AG09319 (cell line): Measurements from ENCODE around the gene TXNIP.

ENCODE experiments used
- DNase-seq: peaks from one replicate; pipeline ENCODE4 v3.0.0-alpha.2; 2010; ENCODE audit warnings: low read depth; ENCODE audit errors: extremely low read depth
- TF ChIP-seq, protein P1 (sequence below): IDR thresholded peaks from 2 replicates; pipeline ENCODE4 v1.5.1; 2011; ENCODE audit warnings: low read depth, mild to moderate bottlenecking, inconsistent platforms, low read length, moderate library complexity

TXNIP gene

DNA sequence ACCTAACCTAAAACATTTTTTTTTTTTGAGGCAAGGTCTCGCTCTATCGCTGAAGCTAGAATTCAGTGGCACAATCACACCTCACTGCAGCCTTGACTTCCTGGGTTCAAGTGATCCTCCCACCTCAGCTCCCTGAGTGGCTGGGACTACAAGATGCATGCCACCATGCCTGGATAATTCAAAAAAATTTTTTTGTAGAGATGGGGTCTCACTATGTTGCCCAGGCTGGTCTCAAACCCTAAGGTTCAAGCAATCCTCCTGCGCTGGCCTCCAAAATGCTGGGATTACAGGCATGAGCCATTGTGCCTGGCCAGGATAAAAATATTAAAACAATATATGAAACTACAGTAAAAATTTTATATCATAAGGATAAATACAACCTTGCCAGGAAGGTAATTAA, 43.5 kb downstream of the TXNIP start:
- TF ChIP-seq, protein P1, sequence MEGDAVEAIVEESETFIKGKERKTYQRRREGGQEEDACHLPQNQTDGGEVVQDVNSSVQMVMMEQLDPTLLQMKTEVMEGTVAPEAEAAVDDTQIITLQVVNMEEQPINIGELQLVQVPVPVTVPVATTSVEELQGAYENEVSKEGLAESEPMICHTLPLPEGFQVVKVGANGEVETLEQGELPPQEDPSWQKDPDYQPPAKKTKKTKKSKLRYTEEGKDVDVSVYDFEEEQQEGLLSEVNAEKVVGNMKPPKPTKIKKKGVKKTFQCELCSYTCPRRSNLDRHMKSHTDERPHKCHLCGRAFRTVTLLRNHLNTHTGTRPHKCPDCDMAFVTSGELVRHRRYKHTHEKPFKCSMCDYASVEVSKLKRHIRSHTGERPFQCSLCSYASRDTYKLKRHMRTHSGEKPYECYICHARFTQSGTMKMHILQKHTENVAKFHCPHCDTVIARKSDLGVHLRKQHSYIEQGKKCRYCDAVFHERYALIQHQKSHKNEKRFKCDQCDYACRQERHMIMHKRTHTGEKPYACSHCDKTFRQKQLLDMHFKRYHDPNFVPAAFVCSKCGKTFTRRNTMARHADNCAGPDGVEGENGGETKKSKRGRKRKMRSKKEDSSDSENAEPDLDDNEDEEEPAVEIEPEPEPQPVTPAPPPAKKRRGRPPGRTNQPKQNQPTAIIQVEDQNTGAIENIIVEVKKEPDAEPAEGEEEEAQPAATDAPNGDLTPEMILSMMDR: no peak

DNA sequence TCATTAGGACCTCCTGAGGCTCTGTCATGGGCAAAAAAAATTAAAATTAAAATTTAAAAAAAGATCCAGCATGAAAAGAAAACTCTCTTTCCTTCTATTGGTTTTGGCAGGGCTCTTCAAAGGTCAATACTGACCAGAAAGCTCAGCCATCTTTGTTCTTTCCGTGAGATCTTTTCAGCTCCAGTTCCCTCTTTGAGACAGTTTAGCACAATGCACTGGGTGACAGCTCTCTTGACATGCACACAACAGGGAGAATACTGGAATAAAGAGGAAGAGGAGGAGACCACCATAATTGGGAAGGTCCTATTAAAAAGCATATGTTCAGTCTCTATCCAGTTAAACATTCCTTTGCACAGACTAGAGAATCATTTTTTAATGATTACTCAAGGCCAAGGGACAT, 44.9 kb downstream of the TXNIP start:
- DNase-seq: no peak
- TF ChIP-seq, protein P1: no peak

More for the DNA sequence above, 43.5 kb downstream of the TXNIP start:
- no peak for DNase-seq

DNA sequence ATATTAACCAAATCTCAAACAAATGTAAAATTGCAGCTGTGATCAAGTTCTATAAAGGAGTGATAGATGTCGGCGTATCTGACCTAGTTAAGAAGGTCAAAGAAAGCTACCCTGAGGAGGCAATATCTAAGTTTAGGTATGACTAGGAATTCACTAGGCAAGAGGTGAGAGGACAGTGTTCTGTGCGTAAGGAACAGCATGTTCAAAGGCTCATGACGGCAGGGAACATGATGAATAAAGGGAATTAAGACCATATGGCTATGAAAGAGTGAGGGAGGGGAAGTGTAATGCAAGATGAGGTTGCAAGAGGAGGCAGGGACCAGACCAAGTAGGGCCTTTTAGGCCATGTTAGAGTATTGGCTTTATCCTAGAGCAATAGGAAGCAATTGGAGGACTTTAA, 47.2 kb downstream of the TXNIP start:
- TF ChIP-seq, protein P1: no peak
- DNase-seq: no peak

DNA sequence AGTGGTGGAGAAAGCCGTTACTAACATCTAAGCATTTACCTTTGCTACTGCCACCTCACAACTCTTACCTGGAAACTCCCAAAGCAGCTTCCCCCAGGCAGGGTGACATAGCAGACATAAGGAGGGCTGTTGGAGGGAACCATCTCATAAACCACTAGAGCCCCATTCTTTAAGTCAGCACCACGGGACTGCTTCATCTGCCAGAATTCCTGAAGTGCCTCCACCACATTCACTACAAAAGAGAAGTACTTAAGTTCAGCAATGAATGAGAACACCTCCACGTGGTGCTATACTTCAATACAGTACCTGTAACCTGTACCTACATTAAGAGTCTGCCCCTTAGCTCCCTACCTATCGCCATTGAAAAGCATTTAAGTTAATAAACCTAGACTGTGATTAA, 48.8 kb downstream of the TXNIP start:
- DNase-seq: no peak
- TF ChIP-seq, protein P1: no peak

DNA sequence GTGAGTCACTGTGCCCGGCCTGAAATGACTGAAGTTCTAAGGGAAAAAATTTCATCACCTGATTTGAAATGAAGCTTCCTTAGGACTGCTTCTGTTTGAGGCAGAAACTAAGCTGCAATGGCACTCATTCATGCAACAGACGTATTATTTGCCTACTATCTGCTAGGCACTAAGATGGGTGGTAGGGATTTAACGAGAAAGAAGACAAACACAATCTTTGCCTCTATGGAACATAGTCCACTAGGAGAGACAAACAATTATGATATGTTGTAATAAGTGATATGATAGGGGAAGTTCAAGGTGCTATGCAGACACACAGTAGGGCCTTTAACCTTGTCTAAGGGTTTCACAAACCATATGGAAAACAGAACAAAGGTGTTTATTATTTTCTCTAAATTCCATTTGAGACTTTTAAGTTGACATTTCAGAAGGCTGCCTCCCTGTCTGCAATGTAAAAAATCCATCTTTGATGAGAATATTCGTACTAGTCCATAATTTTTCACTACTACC, 49.8 kb downstream of the TXNIP start:
- DNase-seq: no peak
- TF ChIP-seq, protein P1: no peak

DNA sequence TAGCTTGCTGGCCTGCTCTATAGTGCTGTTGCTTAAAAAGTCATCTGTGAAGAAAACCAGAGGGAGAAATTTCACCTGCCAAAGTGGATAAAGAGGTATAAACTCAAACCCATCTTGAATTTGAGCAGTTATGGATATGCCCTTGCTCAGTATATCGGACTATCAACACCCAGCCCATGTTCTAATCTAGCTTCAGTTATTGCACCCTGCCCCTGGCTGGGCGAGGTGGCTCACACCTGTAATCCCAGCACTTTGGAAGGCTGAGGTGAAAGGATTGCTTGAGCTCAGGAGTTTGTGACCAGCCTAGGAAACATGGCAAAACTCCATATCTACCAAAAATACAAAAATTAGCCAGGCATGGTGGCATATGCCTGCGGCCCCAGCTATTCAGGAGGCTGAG, 51.8 kb downstream of the TXNIP start:
- TF ChIP-seq, protein P1: no peak
- no peak for DNase-seq

DNA sequence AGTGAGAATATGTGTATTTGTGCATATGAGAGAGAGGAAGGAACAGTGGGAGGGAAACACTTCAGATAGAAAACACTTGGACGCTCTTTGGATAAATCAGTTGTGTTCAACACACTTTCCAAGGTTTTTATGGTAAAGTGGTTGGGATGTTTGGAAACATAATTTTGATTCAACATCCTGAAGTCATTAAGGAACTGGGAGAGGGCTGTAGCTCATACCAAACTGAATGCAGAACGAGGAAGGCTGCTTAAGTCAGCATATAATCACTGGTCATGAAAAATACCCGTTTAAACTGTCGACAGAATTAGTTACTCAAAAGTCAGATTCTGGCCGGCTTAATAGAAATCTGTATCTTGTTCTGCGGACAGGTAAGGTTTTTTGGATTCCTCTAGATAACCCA, 53.5 kb downstream of the TXNIP start:
- TF ChIP-seq, protein P1: no peak
- DNase-seq: no peak
